Skin epidermis (tissue), 12 donors: ENCODE data around the gene KL.

ENCODE experiments used
- H3K27ac ChIP-seq, 21 experiments: fragments of 200-600 bp; sonication (generic) in 11 of 21; one replicate each; pipeline ENCODE4 v1.5.0; 2020; ENCODE audit warnings: mild to moderate bottlenecking in 3 of 21, inconsistent platforms in 2 of 21, moderate library complexity in 2 of 21
- H3K4me3 ChIP-seq, 7 experiments: fragments of 200-600 bp; sonication (generic) in 2 of 7; one replicate each; pipeline ENCODE4 v1.5.0; 2020; ENCODE audit warnings: inconsistent platforms in 2 of 7, mild to moderate bottlenecking in 2 of 7, moderate library complexity in 1 of 7

KL gene

DNA sequence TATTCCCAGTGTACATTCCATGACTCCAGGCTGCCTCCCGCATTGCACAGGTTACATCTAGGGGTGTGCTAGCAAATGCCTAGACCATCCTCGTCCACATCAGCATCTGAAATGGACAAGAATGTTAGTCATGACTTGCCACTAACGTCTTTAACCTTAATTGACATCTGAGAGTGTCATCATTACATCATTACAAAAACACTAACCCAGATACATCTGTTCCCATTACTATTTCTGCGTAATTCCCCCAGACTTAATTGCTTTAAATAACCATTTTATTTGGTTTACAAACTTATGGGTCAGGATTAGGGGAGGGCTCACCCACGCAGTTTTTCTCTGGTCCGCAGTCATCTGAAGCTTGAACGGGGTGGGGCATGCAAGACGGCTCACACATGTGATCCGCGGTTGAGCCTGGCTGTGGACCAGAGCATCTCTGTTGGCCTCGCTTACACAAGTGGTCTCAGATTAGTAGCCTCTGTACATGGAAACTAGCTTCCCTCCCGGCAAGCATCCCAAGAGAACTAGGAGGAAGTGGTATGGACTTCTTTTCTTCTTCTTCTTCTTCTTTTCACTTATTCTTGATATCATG lies 15.9 kb downstream of the KL start:
- Histone ChIP-seq H3K4me3 (no peak overlapping the region), H3K27ac (no peak overlapping the region)

DNA sequence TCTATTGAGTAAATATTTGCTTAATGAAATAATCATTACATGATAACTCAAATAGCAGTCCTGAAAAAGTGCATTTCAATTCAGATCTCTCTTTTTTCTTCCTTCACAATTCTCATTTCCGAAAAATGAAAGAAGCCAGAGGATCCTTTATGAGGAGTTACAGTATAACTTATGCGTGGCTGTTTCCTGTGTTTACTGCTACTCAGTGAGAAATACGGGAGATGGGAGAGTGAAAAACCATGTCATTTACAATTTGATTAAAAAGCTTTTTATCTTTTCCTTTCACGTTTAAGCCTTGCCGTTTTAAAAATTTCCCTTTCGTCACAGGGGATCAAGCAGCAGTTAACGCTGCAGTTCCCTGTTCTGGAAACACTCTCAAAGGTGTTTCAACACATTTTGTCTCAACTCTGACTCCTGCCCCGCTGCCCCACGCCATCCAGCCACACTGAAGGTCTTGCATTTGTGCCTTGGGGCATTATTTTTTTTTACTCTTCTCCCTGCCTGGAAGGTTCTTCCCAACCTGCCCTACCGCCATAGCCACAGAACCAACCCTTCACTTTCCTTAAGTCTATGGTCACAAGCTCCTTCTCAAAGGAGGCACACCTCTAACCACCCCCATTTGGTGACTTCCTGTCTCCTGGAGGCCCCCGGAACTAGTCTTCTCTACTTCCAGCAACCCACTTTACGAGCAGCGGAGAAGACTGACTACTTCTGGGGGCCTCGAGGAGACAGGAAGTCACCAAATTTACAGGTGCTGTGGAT lies 17.0 kb downstream of the KL start:
- H3K4me3 ChIP-seq = no peak overlapping the region

DNA sequence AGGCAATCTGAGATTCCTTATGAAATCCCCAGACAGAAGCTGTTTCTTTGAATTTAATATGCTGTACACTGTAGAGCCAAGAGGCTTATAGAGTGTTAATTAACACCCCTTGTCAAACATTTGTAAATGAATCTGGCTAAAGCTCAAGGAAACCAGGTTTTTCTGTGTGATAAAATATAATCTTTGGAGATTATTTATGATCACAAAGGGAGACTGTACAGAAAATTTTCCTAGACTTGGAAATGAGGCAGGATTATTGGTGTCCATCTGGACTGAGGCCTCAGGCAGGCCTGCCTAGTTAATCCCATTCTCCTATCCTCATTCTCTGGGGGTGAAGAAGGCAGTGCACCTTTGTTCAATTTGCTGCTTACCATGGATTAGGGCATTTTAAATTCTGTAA lies 17.8 kb downstream of the KL start:
- Histone ChIP-seq H3K27ac (no peak overlapping the region), H3K4me3 (no peak overlapping the region)

More for the DNA sequence above, 17.0 kb downstream of the KL start:
- H3K27ac ChIP-seq = no peak overlapping the region

DNA sequence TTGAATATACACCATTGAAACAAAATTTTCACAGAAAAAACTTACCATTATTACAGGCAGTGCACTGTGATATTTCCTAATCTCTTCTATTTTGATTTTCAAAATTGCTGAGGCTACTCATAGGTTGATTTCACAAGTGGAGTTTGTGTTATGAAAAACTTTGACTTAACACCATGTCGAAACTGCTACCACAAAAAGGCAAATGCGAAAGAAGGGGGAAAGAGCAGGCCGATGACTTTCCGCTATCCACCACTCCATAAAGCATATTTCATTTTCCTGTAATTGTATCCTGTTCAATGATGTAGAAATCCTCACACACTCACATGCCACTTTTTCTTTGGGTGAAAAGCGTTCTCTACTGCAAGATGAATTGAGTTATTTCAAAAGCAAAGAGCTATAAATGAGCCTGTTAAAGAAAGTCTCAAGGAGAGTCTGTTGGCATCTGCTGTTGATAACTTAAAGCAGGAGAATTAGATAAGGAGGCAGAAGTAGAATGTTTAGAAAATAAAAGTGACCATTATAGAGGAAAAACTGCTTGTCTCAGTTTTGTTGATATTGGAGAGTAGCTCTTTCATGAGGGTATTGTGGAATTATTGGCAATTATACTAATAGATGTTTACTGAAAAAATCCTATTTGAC lies 18.8 kb downstream of the KL start:
- no peak overlapping the region for H3K4me3 ChIP-seq
- no peak overlapping the region for H3K27ac ChIP-seq

DNA sequence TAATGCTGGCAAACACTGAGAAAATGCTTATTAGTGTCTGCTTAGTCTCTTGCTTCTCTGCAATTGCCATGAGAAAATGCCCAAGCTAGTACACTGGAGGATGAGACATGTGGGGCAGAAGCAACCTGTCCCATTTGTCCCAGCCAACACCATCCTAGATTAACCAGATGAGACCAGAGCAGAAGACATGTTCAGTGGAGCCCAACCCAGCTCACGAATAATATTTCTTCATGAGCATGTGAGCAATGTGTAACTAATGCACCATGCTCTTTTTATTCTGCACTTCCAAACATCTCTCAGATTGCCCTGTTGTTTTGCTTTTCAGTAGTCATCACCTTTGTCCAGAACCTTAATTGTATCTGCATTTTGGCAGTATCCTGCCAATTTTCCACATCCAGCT lies 21.4 kb downstream of the KL start:
- no peak overlapping the region for H3K4me3 ChIP-seq

DNA sequence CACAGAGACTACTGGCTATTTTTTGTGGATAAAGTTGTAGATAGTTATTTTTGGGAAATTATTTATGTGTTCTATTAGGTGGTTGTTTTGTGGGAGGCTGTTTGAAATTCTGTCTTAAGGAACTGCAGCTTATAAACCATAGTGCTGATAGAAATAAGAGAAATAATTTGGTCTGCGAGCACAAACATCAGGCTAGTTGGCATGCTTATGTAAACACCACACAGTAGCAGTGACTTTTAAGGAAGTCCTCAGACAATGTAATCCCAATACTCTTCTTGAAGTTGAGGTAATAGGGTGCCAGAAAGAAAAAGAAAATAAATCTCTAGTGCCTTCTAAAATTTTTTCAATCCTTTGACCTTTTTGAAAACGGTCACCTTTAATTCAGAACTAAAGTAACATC lies 23.9 kb downstream of the KL start:
- Histone ChIP-seq H3K27ac (no peak overlapping the region), H3K4me3 (no peak overlapping the region)

More for the DNA sequence above, 21.4 kb downstream of the KL start:
- no peak overlapping the region for H3K27ac ChIP-seq

DNA sequence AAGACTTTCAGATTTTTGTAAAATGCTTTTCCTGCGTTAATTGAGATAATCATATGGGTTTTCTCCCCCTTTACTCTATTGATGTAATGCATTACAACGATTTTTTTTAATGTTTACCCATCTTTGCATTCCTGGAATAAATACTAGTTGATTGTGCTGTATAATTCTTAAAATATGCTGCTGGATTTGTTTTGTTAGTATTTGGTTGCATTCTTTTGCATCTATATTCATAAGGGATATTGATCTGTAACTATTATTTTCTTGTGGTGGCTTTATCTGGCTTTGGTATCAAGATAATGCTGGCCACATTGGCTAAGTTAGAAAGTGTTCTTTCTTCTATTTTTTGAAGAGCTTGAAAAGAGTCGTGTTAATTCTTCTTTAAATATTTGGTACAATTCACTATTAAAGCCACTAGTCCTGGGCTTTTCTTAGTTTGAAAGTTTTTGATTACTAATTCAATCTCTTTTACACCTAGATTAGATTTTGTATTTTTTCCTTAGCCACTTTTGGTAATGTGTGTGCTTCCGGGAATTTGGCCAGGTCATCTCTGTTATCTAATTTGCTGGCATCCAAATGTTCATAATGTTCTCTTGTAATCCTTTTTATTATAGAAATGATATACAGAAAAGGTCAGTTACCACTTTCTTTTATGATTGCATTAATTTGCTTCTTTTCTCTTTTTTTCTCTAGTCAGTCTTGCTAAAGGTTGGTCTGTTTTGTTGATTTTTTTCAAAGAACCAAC lies 29.8 kb downstream of the KL start:
- H3K27ac ChIP-seq = no peak overlapping the region

DNA sequence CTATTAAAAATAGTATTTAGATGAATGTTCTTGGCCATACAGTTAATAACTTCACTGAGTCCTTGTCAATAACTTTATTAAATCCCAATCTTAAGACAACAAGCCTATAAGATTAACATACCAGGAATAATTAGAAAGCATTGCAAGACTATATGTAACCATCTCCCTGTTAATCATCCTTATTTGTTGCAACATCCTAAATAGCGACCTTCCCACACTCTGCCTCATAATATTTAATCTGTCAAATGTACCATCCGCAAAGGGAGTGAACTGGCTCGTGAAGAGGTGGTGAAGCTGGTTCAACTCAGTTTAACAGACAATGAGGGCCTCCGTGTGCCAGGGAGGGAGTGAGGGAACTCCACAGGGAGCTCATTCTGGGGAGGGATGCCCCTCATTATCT lies 33.9 kb downstream of the KL start:
- H3K4me3 ChIP-seq = no peak overlapping the region

More for the DNA sequence above, 29.8 kb downstream of the KL start:
- H3K4me3 ChIP-seq = no peak overlapping the region

DNA sequence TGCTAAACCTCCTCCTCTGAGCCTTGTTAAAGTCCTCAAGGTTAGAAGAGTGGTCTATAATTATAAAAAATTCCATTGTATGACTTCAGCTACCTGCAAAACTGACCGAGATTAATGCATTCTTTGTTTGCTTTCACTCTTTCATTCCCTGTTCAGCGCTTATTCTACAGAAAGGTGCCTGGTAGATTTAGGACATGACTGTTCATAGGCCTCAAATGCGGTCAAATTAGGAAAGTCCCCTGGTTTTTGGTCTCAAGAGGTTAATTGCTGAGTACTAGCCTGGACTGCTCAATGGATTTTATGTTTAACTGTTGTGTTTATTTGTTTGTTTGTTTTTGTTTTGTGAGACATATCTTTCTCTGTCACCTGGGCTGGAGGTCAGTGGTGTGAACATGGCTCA lies 35.4 kb downstream of the KL start:
- H3K27ac ChIP-seq = peak overlapping the region in 1 of 21 experiments; percentile 21

More for the DNA sequence above, 33.9 kb downstream of the KL start:
- no peak overlapping the region for H3K27ac ChIP-seq

DNA sequence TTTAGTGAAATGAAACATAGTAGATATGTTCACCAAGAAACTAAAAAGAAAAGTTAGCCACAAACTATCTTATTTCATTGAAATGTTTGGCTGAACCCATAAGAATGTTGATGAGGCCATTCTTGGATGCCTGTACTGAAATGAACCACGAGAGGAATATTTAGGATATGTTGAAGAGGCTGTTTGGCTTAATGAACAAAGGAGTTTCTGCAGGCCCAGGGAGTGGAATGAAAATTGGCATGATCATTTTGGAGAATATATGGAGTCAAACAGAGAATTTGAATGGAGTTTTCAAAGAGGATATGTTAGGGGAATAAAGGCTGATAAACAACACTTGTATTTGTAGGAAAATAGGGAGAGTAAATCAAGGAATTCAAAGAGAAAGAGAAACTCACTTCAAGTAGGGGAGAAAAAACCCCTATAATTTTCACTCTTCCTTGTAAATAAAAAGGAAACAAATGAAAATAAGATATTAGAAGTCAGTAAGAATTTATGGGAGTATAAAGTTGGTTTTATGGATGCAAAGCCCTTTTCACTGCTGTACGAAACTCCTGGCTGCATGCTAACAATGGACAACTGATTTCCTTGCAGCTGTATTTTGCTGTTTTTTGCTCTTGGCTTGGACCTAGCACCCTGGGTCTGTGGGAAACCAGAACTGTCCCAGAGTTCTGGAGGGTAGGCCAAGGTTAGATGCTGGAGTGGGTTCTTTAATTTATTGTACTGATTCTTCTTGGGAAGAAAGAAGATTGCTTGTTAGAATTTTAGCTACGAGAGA lies 36.5 kb downstream of the KL start:
- no peak overlapping the region for H3K4me3 ChIP-seq
- H3K27ac ChIP-seq = peak overlapping the region in 8 of 21 experiments; percentile 6 to 59 (median 29)

More for the DNA sequence above, 35.4 kb downstream of the KL start:
- H3K4me3 ChIP-seq = no peak overlapping the region

DNA sequence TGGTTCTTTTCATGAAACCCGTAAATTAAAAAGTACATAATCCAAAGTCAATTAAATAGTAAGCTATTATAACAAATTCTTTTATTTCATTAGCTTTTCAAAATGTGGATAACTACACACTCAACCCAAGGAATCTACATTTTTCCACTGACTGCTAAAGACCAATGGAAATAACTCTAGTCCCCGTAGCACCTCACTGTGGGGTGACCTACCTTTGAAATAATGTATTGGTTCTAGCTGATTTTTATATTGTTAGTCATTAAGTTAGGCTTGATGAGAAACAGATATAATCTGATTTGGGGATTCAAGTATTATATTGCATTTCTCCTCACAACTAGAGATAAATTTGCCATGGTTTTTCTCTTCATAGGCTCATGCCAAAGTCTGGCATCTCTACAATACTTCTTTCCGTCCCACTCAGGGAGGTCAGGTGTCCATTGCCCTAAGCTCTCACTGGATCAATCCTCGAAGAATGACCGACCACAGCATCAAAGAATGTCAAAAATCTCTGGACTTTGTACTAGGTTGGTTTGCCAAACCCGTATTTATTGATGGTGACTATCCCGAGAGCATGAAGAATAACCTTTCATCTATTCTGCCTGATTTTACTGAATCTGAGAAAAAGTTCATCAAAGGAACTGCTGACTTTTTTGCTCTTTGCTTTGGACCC lies 37.3 kb downstream of the KL start:
- peak overlapping the region in 4 of 21 experiments; percentile 6 to 37 (median 22) for H3K27ac ChIP-seq

DNA sequence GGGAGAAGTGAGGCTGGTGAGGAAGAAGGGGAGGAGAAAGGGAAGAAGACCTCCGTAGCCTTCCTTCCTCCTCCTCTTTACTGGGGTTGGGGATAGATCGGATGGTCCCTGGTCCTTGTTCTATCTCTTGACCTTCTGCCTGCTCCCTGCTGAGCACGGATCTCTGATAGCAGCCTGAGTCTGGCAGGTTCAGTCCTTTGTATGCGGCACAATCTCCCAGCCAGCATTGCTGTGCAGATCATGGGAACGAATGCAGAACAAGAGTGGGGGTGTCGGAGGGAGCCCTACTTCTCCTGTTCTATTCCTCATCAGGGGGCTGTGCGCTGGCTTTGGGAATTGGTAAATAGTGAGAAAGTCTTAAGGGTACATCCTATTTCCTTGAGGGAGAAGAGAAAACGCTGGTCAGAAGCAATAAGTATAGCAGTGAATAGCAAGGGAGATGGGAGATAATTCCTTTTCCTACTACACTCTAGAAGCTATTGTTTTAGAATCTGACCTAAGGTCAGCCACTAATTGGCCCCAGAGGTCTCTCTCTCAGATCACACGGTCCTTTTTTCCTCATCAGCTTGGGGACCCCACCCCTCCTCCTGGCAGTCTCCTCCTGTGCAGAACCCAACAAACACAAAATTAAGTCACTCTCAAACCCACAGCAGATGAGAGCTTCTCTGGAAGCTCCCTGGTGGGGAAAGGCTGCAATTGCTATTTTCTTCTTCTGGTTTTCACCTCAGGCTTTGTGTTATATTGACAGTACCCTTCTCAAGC lies 41.0 kb downstream of the KL start:
- Histone ChIP-seq H3K4me3 (no peak overlapping the region), H3K27ac (peak overlapping the region in 2 of 21 experiments; percentile 12 to 35)

More for the DNA sequence above, 37.3 kb downstream of the KL start:
- H3K4me3 ChIP-seq = no peak overlapping the region

DNA sequence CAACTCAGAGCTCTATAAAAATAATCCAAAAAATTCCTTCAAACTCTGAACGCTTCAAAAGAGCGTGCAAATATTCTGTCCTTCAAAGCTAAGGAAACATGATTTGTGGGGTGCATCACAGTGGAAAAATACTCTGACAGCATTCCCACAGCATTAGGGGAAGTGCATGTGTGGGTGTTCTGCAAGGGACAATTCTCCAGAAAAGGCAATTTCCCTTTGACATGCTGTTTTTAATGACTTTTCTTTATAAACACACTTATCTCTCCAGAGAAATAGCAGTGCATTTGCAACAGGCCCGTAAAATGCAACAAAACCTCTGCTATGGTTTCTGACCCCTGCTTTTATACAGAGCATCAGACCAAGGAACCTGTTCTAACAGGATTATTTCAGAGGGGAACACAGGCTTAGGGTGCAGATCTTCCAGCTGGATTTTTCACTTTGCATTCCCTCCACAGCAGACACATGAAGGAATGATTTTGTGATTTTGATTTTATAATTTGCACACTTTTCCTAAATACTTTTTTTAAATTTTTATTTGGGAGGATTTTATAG lies 42.6 kb downstream of the KL start:
- Histone ChIP-seq H3K27ac (no peak overlapping the region), H3K4me3 (no peak overlapping the region)

DNA sequence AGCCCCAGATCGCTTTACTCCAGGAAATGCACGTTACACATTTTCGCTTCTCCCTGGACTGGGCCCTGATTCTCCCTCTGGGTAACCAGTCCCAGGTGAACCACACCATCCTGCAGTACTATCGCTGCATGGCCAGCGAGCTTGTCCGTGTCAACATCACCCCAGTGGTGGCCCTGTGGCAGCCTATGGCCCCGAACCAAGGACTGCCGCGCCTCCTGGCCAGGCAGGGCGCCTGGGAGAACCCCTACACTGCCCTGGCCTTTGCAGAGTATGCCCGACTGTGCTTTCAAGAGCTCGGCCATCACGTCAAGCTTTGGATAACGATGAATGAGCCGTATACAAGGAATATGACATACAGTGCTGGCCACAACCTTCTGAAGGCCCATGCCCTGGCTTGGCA lies 44.6 kb downstream of the KL start:
- no peak overlapping the region for H3K27ac ChIP-seq
- H3K4me3 ChIP-seq = no peak overlapping the region

DNA sequence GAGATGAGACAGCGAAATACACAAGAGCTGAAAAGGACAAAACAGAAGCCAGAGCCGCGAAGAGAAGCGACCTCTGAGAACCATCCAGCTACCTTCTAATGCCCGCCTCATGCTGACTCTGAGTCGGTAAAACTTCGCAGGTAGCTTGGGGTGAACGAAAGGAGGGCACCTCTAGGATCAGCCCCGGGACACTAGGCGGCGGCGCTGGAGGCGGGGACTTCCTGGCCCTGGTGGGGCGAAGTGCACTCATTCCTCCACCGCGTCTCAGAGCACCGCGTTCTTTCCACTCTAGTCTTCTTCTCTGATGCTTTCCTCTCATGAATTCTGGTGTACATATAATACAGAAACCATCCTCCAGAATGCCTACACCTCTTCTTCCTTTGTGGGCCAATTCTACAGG lies 50.1 kb downstream of the KL start:
- H3K4me3 ChIP-seq = no peak overlapping the region
- H3K27ac ChIP-seq = no peak overlapping the region

DNA sequence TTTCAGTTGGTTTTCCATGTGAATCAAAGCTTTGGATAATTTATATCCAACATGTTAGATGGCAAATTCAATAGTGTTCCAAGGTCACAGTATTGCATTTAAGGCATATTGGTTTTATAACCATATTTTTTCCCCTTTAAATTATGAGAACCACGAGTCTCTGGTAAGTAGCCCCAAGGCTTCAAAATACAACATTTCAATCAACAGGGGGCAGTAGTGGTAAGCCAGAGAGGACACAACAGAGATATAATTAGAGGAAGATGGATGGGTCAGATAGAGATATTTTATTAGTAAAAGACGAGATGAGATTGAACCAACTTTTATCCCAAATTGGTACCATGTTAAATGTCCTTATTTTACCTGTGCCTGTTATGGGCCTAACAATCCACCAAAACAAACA lies 53.1 kb downstream of the KL start:
- no peak overlapping the region for H3K4me3 ChIP-seq
- H3K27ac ChIP-seq = no peak overlapping the region

DNA sequence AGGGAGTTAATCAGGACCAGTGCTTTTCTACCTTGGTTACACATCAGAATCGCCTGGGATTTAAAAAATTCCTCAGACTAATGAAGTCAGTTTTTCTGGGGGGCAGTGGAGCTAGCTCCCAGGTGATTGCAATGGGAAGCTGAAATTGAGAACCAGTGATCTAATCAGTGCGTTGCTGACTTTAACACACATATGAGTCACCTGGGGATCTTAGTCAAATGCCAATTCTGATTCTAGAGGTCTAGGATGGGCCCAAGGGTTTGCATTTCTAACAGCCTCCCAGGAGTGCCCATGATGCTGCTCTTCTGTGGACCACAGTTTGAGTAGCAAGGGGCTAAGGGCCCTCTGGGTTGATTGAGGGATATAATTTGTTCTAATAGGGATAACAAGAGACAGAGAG lies 54.5 kb downstream of the KL start:
- Histone ChIP-seq H3K4me3 (no peak overlapping the region), H3K27ac (no peak overlapping the region)

DNA sequence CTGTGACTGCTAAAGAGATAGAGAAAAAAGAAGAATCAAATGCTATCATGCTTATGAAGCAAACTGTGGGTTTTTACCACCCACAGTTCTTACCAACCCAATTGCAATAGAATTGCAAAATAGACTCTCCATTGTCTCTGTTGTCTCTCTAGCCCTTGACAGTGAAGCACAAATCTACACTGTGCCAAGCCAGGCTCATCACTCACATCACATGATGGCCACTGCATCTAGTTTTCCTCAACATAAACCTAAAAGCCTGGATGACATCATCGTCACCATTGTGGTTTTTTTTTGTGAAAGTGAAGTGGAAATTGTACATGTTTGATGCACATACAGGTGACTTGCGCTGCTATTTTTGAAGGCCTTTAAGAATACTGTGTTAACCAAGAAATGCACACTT lies 56.1 kb downstream of the KL start:
- no peak overlapping the region for H3K4me3 ChIP-seq
- no peak overlapping the region for H3K27ac ChIP-seq
